Measurements from ENCODE around the gene CD79B. TPM values are rescaled to one million over a fixed set of nuclear protein-coding genes. Genes with fewer than 3 reads are reported as not detected.

Gene CD79B
- 1.5 and 1.7 TPM in 2 replicates for total RNA-seq

DNA sequence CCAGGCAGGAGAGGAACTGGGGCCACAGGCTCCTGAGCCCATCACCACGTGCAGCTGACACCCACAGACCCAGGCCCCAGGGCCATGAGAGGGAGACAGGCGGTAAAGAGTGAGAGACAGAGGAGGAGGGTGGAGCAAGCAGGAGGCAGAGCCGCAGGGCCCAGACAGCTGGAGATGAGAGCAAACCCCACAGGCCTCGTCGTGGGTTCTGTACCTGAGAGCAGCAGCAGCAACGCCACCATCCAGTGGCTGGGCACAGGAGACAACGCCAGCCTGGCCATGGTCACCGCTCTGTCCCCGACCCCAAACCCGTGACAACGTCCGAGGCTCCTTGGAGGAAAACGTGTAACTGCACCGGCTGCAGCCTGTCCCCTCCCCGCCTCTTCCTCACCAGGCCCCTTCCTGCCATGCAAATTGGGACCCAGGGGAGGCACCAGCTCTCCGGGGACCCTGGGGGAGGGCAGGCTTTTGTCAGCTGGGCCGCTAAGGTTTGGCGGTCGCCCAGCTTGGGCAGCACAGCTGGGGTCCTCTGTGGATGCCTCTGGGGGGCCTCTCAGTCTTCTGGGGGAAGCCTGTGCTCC is at the start of gene CD79B:
CD79B (minus strand) TSS at position 351 of the 581 bp plus-strand sequence; CDS start at position 281, 70 bp downstream.
- no peak for DNase-seq (ENCODE audit: low read depth, low spot score)

- no peak for DNase-seq (ENCODE audit: low read depth, low spot score)
Measured at GRCh38 chr17:63978272-63979200, 46.4 kb upstream of the CD79B start.

- DNase-seq (ENCODE audit: low read depth, low spot score) = no peak
Measured at GRCh38 chr17:63976702-63977101, 44.6 kb upstream of the CD79B start.

- DNase-seq (ENCODE audit: low read depth, low spot score) = no peak
Measured at GRCh38 chr17:63975541-63976092, 43.5 kb upstream of the CD79B start.

DNA sequence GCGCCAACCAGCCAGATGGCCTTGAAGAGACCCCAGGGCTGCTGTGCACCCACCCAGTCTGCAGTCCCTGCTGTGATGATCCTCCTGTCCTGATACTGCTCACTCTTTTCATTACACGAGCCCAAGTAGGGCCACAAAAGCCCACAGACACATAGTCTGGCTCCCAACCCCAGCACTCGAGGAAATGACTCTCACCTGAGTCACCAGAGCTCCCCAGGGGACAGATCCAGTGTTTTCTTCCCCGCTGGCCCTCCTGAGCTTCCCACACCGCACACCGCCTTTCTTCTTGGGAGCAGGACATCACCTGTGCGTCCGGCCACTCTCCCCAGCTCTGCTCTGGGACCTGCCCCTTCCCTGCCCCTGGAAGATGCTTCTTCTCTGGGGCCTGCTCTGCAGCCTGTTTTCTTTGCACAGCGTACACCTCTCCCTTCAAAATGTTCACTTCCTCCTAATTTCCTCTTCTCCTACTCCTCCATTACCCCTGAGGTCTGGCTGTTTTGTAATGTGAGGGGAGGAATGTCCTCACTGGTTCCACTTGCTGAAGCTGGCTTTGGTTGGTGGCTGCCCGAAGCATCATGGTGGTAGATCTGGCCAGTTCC is 42.6 kb upstream of the CD79B start:
- no peak for DNase-seq (ENCODE audit: low read depth, low spot score)

- DNase-seq (ENCODE audit: low read depth, low spot score) = no peak
Measured at GRCh38 chr17:63973930-63974593, 41.9 kb upstream of the CD79B start.

GRCh38 chr17:63973247-63973646 is 41.1 kb upstream of the CD79B start:
- DNase-seq (ENCODE audit: low read depth, low spot score) = no peak

DNA sequence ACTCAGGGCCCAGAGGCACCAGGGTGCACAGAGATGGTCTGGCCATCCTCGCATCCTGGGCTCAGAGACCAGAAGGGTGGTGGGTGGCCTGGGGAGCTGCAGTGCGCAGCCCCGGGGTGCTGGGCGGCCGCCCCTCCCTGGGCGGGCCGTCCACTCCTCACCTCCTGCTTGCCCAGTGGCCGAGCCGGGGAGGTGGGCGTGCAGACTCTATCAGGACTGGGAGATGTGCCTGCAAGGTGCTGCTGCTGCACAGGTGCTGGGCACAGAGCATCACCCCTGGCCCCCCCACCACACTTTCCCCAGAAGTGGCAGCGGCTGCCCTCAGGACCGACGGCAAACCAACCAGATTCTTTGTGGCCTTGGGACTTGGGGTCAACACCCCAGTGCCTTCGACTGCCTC is 40.7 kb upstream of the CD79B start, which contains the start of gene SCN4A:
SCN4A (minus strand) TSS at position 123 of the 400 bp plus-strand sequence; CDS start at position 46, 77 bp downstream.
- no peak for DNase-seq (ENCODE audit: low read depth, low spot score)

GRCh38 chr17:63969278-63969677 is 37.1 kb upstream of the CD79B start:
- no peak for DNase-seq (ENCODE audit: low read depth, low spot score)

DNA sequence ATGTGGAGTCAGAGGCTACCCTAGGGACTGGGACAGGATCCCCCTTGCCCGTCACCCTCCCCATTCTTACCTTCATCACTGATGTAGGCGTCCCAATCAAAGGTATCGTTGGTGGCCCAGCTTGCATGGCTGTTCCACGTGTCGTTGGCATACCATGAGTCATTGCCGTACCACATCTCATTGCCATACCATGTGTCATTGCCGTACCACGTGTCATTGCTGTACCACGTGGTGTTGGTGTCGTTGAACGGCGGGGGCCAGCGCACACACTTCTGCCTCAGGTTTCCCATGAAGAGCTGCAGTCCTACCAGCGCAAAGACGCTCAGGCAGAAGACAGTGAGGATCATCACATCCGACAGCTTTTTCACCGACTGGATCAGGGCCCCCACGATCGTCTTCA is 35.8 kb upstream of the CD79B start:
- DNase-seq (ENCODE audit: low read depth, low spot score) = no peak

- no peak for DNase-seq (ENCODE audit: low read depth, low spot score)
Measured at GRCh38 chr17:63966646-63967264, 34.6 kb upstream of the CD79B start.

DNA sequence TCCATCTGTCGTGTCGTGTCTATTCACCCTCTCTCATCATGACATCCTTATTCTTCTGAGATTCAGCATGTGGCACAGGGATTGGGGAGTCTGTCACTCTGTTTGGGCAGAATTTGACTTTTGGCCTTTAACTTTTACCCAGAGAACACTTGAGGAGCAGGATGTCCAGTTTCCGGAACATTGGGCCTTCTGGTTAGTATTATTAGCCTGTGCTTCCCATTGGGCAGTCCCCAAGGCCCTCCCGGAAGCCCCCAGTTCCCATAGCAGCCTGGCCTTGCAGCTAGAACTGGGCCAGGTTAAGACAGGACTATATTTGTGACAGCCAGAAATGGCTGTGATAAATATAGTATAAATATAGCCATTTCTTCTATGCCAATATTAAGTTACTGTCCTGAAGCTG is 31.0 kb upstream of the CD79B start:
- DNase-seq (ENCODE audit: low read depth, low spot score) = no peak

DNA sequence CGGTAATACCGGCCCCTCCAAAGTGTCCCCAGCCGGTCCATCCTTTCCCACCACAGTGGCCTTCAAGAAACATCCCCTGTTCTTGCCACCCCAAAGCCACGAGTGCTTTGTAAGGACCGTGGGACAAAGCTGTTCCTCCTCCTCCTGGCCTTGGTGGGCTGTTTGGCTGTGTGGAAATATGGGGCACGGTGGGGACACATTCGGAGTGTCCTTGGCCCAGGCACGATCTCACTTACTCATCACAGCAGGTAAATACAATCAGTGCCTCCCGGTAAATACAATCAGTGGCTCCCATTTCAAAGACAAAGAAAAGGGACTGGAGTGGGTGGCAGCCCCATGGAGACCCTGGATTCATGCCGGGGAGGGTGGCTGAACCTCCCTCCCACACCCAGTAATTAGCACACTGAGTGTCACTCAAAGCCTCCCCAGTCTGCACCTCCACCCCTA is 30.2 kb upstream of the CD79B start:
- no peak for DNase-seq (ENCODE audit: low read depth, low spot score)

DNA sequence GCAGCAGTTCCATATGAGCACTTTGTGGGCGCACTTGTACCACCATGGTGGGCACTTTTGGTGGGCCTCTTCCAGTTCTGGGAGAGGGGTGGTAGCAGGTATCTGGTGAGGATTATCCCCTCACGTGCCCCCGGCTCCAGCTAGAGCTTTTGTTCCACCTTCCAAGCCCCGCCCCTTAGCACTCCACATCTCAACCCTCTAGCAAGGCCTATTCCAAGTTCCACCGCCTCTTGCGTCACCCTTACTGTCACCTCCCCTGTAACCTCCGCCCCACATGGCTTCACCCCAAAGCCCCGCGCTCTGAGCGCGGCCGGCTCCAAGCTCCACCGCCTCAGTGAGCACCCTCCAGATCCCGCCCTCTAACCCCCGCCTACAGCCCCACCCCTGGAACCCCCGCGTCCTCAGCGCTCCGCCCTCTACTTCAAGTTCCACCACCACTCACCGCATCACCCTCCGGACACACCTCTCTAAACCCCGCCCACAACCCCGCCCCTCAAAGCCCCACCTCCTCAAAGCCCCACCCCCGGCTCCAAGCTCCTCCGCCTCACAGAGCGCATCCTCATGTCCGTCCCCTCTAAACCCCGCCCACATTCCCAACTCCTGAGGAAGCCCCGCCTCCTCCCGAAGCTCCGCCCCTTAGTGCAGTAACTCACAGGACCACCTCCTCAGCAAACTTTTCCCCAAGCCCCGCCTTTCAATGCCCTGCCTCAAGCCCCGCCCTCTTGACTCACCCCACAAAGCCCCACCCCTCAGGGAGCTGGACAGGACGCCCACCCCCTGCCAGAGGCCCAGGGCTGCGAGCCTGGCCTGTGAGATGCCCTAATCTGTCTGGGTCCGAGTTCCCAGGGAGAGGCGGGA is 29.5 kb upstream of the CD79B start:
- DNase-seq (ENCODE audit: low read depth, low spot score) = no peak

DNA sequence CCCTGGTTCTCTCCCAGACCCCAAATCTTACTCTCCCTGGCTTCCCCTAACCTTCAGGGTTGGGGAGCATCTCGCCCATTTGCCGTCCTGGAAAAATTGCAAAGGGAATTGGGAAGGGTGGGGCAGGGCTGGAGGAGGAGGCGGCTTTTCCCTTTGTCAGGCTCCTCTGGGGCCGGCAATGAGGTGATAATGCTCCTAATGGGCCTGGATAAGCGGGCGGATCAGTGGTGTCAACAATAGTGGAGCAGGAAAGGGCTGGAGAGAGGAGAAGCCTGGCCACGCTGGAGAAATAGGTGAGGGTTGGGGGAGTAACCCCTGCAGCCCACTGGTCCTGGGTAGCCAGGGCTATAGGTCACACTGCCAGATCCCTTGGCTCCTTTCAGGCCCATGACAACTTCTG is 28.3 kb upstream of the CD79B start:
- no peak for DNase-seq (ENCODE audit: low read depth, low spot score)

- DNase-seq (ENCODE audit: low read depth, low spot score) = no peak
Measured at GRCh38 chr17:63960006-63960405, 27.9 kb upstream of the CD79B start.

DNA sequence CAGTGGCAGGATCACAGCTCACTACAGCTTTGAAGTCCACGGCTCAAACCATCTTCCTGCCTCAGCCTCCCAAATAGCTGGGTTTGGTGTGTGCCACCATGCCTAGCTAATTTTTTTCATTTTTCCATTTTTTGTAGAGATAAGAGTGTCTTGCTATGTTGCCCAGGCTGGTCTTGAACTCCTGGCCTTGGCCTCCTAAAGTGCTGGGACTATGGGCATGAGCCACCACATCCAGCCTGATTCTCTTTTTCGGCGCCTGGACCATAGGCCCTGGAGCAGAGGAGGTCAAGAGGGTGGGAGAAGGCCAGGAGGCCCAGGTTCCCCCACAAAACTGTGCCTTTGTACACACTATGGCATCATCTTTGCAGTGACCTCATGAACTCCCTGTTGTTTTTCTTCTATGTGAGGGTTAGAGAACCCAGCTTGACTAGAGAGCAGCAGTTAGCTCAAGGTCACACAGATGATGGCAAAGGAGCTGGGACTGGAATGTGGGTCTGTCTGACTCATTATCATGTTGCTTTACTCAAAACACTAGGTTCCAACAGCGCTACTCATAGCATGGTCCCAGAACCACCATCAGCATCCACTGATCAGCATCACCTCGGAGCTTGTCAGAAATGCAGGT is 24.3 kb upstream of the CD79B start:
- no peak for DNase-seq (ENCODE audit: low read depth, low spot score)

GRCh38 chr17:63955791-63956190 is 23.7 kb upstream of the CD79B start:
- no peak for DNase-seq (ENCODE audit: low read depth, low spot score)

GRCh38 chr17:63955232-63955631 is 23.1 kb upstream of the CD79B start:
- DNase-seq (ENCODE audit: low read depth, low spot score) = no peak
